HepG2 (cell line): Measurements from ENCODE around the gene SEC16A. TPM values are rescaled to one million over a fixed set of nuclear protein-coding genes. Genes with fewer than 3 reads are reported as not detected.

Experiments used
- ARHGAP35 ChIP-seq: sonication (generic); formaldehyde crosslinking; IDR thresholded peaks from 2 replicates; pipeline ENCODE4 v1.9.0; 2022; ENCODE audit warnings: mild to moderate bottlenecking, inconsistent platforms, moderate library complexity, missing genetic modification reagents, borderline replicate concordance
- KLF12 ChIP-seq: sonication (generic); formaldehyde crosslinking; IDR thresholded peaks from 2 replicates; pipeline ENCODE4 v1.4.0; 2020; ENCODE audit warnings: missing genetic modification reagents, borderline replicate concordance
- PRDM15 ChIP-seq: sonication (generic); formaldehyde crosslinking; IDR thresholded peaks from 2 replicates; pipeline ENCODE4 v1.4.0; 2020; ENCODE audit warnings: missing genetic modification reagents
- SRSF4 ChIP-seq: fragments of 200-400 bp; formaldehyde crosslinking; IDR thresholded peaks from one replicate; pipeline ENCODE4 v1.6.1; 2018; ENCODE audit warnings: mild to moderate bottlenecking, low read depth, low read length, moderate library complexity; ENCODE audit not compliant: poor library complexity, severe bottlenecking
- ZBTB42 ChIP-seq: sonication (generic); formaldehyde crosslinking; IDR thresholded peaks from 2 replicates; pipeline ENCODE4 v1.5.0; 2020; ENCODE audit warnings: mild to moderate bottlenecking, missing genetic modification reagents
- ZBTB43 ChIP-seq: sonication (generic); formaldehyde crosslinking; conservative IDR thresholded peaks from 2 replicates; pipeline ENCODE4 v1.4.0; 2020; ENCODE audit warnings: missing genetic modification reagents
- ZKSCAN1 ChIP-seq: fragments of 150-350 bp; IDR thresholded peaks from 2 replicates; pipeline ENCODE4 v1.6.1; 2014; ENCODE audit warnings: low read length
- polyA plus RNA-seq, 8 experiments: library from polyadenylated mRNA; depleted of rRNA in 3 of 8; stranded (reverse) in 7 of 8; unstranded in 1 of 8; fragments of >200 nt; fragmentation: Illumina TruSeq in 4 of 8; extraction: Trizol in 4 of 8; gene quantifications; 2 replicates each; pipeline versions ENCODE4 v1.2.1 to v1.2.3, GENCODE V29; 2011 to 2016; ENCODE audit warnings: low read depth in 4 of 8, missing spikeins in 1 of 8, mixed read lengths in 1 of 8; ENCODE audit not compliant: insufficient read depth in 1 of 8
- total RNA-seq, 5 experiments: library from RNA; depleted of rRNA; stranded (reverse); fragments of >200 nt; fragmentation: Illumina TruSeq; extraction: Trizol; gene quantifications; 2 replicates each; pipeline ENCODE4 v1.2.3, GENCODE V29; 2016; ENCODE audit warnings: low read depth in 1 of 5

Gene SEC16A
- total and polyA plus RNA-seq, 2 of the 13 experiments (the other 11 are each of a cell fraction or from before 2014, with no cell fraction given): 15.9 to 18.9 TPM

- no peak for TF ChIP-seq PRDM15 (CRISPR knock-in tag)
- TF ChIP-seq ZBTB42 (CRISPR knock-in tag): no peak
- TF ChIP-seq ZBTB43: no peak
- no peak for TF ChIP-seq ARHGAP35 (CRISPR knock-in tag)
- TF ChIP-seq SRSF4: no peak
- no peak for TF ChIP-seq KLF12 (CRISPR knock-in tag)
- no peak for TF ChIP-seq ZKSCAN1
Observed at GRCh38 chr9:136399176-136400037, 83.4 kb downstream of the SEC16A start (continued).
